Measurements from ENCODE around the gene TMEM242. TPM values are rescaled to one million over a fixed set of nuclear protein-coding genes. Genes with fewer than 3 reads are reported as not detected.

The TMEM242 gene
- polyA plus RNA-seq, 2 of the 4 experiments (the other 2 are of a cell fraction): 5.3 to 7.4 TPM

- ChIA-PET CTCF (interaction anchor here (4.0 kb wide), 1 partner anchor 13 kb away, joined by 18 read pairs; no protein-coding TSS in a partner anchor), POLR2A (no interaction called here)
- Histone ChIP-seq H3K27ac (no peak overlapping the region), H3K9me3 (no peaks in the 10 kb centered on the region), H3K4me1 (no peaks in the 10 kb centered on the region), H3K4me3 (no peak overlapping the region), H3K4me2 (no peak overlapping the region)
- FAIRE-seq (no peak), DNase-seq (ENCODE audit: low read depth in 1 of 2, low spot score in 1 of 2) (no peak), ATAC-seq (no peak)
- TF ChIP-seq TP53 (CRISPR knock-in tag; IDR thresholded peaks at IDR 0.05): no peak
- TF ChIP-seq ATOH8 (CRISPR knock-in tag; IDR thresholded peaks at IDR 0.05; ENCODE audit: low read depth): no peak
- TF ChIP-seq CTCF (IDR thresholded peaks at IDR 0.05): no peak
- TF ChIP-seq RCOR1 (IDR thresholded peaks at IDR 0.05; ENCODE audit: low read depth, low read length): no peak
- TF ChIP-seq ZSCAN20 (CRISPR knock-in tag; IDR thresholded peaks at IDR 0.05): no peak
- no peak for TF ChIP-seq POLR2A (IDR thresholded peaks at IDR 0.05; ENCODE audit: low read length)
- TF ChIP-seq RFX5 (IDR thresholded peaks at IDR 0.05): no peak
- no peak for TF ChIP-seq BHLHE40 (IDR thresholded peaks at IDR 0.05; ENCODE audit: low read depth, low read length)
- 91% methylated on average over 10 of the region's 10 CpGs for WGBS (ENCODE audit: missing lambda C conversion rate)
Observed at GRCh38 chr6:157287247-157287850, 36.0 kb downstream of the TMEM242 start.

- ChIA-PET POLR2A (no interaction called here), CTCF (interaction anchor here (4.0 kb wide), 1 partner anchor 11 kb away, joined by 18 read pairs; no protein-coding TSS in a partner anchor)
- H3K4me3 ChIP-seq: no peak overlapping the region
- TF ChIP-seq MAFK (IDR thresholded peaks at IDR 0.05; ENCODE audit: partially characterized antibody) (no peak), CHD4 (IDR thresholded peaks at IDR 0.05; ENCODE audit: borderline replicate concordance) (no peak), HOXB13 (CRISPR knock-in tag; IDR thresholded peaks at IDR 0.05; ENCODE audit: low read depth) (no peak), ELK1 (IDR thresholded peaks at IDR 0.05; ENCODE audit: low read depth, low read length) (no peak), ESRRA (IDR thresholded peaks at IDR 0.05; ENCODE audit: borderline replicate concordance, low read length) (no peak), SREBF2 (IDR thresholded peaks at IDR 0.05) (no peak), CTCF (IDR thresholded peaks at IDR 0.05) (no peak), RARB (CRISPR knock-in tag; IDR thresholded peaks at IDR 0.05) (no peak), FOXS1 (CRISPR knock-in tag; IDR thresholded peaks at IDR 0.05) (no peak), HOXB5 (CRISPR knock-in tag; IDR thresholded peaks at IDR 0.05) (no peak), MAZ (IDR thresholded peaks at IDR 0.05; ENCODE audit: borderline replicate concordance, low read depth, low read length) (no peak), JUN (IDR thresholded peaks at IDR 0.05) (no peak), EHF (CRISPR knock-in tag; IDR thresholded peaks at IDR 0.05) (no peak), RCOR1 (IDR thresholded peaks at IDR 0.05; ENCODE audit: low read depth, low read length) (no peak), MYC (IDR thresholded peaks at IDR 0.05; ENCODE audit: borderline replicate concordance, low read length) (no peak), RFX5 (IDR thresholded peaks at IDR 0.05) (no peak), NFE2L2 (conservative IDR thresholded peaks at IDR 0.05; ENCODE audit: low read length) (no peak), ZNF302 (CRISPR knock-in tag; IDR thresholded peaks at IDR 0.05) (no peak)
- H3K4me1 ChIP-seq: no peaks in the 10 kb centered on the region
- H3K4me2 ChIP-seq: no peak overlapping the region
- no peaks in the 10 kb centered on the region for H3K9me3 ChIP-seq
- WGBS (ENCODE audit: missing lambda C conversion rate): 90% methylated on average over 5 of the region's 5 CpGs
- ATAC-seq (no peak), FAIRE-seq (no peak), DNase-seq (ENCODE audit: low read depth in 1 of 2, low spot score in 1 of 2) (no peak)
- no peak overlapping the region for H3K27ac ChIP-seq
Observed at GRCh38 chr6:157285422-157285779, 37.9 kb downstream of the TMEM242 start.

All from A549 (cell line).